IPS DF 6.9 (cell line): Measurements from ENCODE around the gene LILRB2.
"Not testable (repeated sequence)": the region's sequence is repeated elsewhere in the genome, so short reads cannot be mapped to it uniquely, and the experiment has no call there.

Source experiments
- DNase-seq: peaks from one replicate; pipeline ENCODE4 v3.0.0-alpha.2; 2013; ENCODE audit warnings: low read depth, low spot score
- H3K27ac ChIP-seq: one replicate; pipeline ENCODE4 v1.5.1; 2013; ENCODE audit warnings: low read length, control low read depth
- H3K27me3 ChIP-seq: 2 replicates; pipeline ENCODE4 v1.6.1; 2013; ENCODE audit warnings: mild to moderate bottlenecking, low read length; ENCODE audit not compliant: control insufficient read depth, insufficient read depth
- H3K36me3 ChIP-seq: 2 replicates; pipeline ENCODE4 v1.6.1; 2013; ENCODE audit warnings: low read length; ENCODE audit not compliant: control insufficient read depth, insufficient read depth
- H3K4me1 ChIP-seq: 2 replicates; pipeline ENCODE4 v1.6.1; 2013; ENCODE audit warnings: low read length; ENCODE audit not compliant: control insufficient read depth, insufficient read depth
- H3K4me3 ChIP-seq: 2 replicates; pipeline ENCODE4 v1.5.1; 2013; ENCODE audit warnings: mild to moderate bottlenecking, low read length
- H3K9me3 ChIP-seq: 2 replicates; pipeline ENCODE4 v1.6.1; 2013; ENCODE audit warnings: low read length, inconsistent platforms; ENCODE audit not compliant: control insufficient read depth, insufficient read depth
- WGBS: extraction: QIAGEN DNeasy Blood & Tissue Kit; methylation state at CpG from one replicate; pipeline ENCODE4 v1.1.7; 2013; ENCODE audit warnings: mixed read lengths, missing lambda C conversion rate; ENCODE audit not compliant: insufficient read length, insufficient coverage; 5-methylcytosine and 5-hydroxymethylcytosine counted together

LILRB2 gene

GRCh38 chr19:54285427-54286056, 4.6 kb upstream of the LILRB2 start:
- not testable (repeated sequence) for H3K9me3 ChIP-seq, H3K27ac ChIP-seq, DNase-seq, H3K4me3 ChIP-seq, H3K36me3 ChIP-seq, H3K4me1 ChIP-seq, H3K27me3 ChIP-seq
- no CpG with 5 or more reads among the region's 12 CpGs for WGBS

- no peaks in the 10 kb centered on the region for H3K27me3 ChIP-seq
- no peak overlapping the region for H3K4me3 ChIP-seq
- H3K4me1 ChIP-seq: no peaks in the 10 kb centered on the region; the same call in 1 of the 2 replicates
- H3K9me3 ChIP-seq: no peaks in the 10 kb centered on the region
- no CpG with 5 or more reads among the region's 9 CpGs for WGBS
- DNase-seq: no peak
- no peak overlapping the region for H3K27ac ChIP-seq
- H3K36me3 ChIP-seq: no peaks in the 10 kb centered on the region
These were observed 2.0 kb upstream of the LILRB2 start for GRCh38 chr19:54282686-54283470.

- not testable (repeated sequence) for H3K36me3 ChIP-seq, H3K9me3 ChIP-seq, H3K27ac ChIP-seq, H3K4me1 ChIP-seq, H3K27me3 ChIP-seq, H3K4me3 ChIP-seq, DNase-seq
- WGBS: no CpG with 5 or more reads among the region's 5 CpGs
These were observed 792 bp upstream of the LILRB2 start for GRCh38 chr19:54281729-54282075.

GRCh38 chr19:54280441-54280840, 469 bp downstream of the LILRB2 start:
- H3K9me3 ChIP-seq, H3K36me3 ChIP-seq, H3K27me3 ChIP-seq, H3K4me1 ChIP-seq, DNase-seq, H3K27ac ChIP-seq, H3K4me3 ChIP-seq: not testable (repeated sequence)
- no CpG with 5 or more reads among the region's 10 CpGs for WGBS

GRCh38 chr19:54280025-54280424, 885 bp downstream of the LILRB2 start:
- H3K4me1 ChIP-seq: not testable (repeated sequence)

GRCh38 chr19:54279406-54279962, 1.4 kb downstream of the LILRB2 start:
- Histone ChIP-seq H3K4me1 (no peaks in the 10 kb centered on the region), H3K27me3 (no peaks in the 10 kb centered on the region), H3K9me3 (no peaks in the 10 kb centered on the region), H3K27ac (no peak overlapping the region), H3K4me3 (no peak overlapping the region), H3K36me3 (no peaks in the 10 kb centered on the region)
- no CpG with 5 or more reads among the region's 18 CpGs for WGBS
- no peak for DNase-seq

More at GRCh38 chr19:54280025-54280424, 885 bp downstream of the LILRB2 start:
- not testable (repeated sequence) for H3K4me3 ChIP-seq, H3K36me3 ChIP-seq, DNase-seq, H3K27ac ChIP-seq, H3K27me3 ChIP-seq, H3K9me3 ChIP-seq
- WGBS: no CpG with 5 or more reads among the region's 4 CpGs

- not testable (repeated sequence) for H3K4me3 ChIP-seq, H3K27ac ChIP-seq, H3K9me3 ChIP-seq, H3K36me3 ChIP-seq, H3K4me1 ChIP-seq, DNase-seq, H3K27me3 ChIP-seq
- no CpG with 5 or more reads among the region's 15 CpGs for WGBS
These were observed 2.2 kb downstream of the LILRB2 start for GRCh38 chr19:54278571-54279195.

GRCh38 chr19:54278056-54278455, 2.9 kb downstream of the LILRB2 start:
- WGBS: no CpG with 5 or more reads among the region's 13 CpGs
- H3K27me3 ChIP-seq, H3K36me3 ChIP-seq, H3K4me1 ChIP-seq, H3K27ac ChIP-seq, DNase-seq, H3K4me3 ChIP-seq, H3K9me3 ChIP-seq: not testable (repeated sequence)

- H3K27me3 ChIP-seq, H3K9me3 ChIP-seq, H3K4me1 ChIP-seq, H3K4me3 ChIP-seq, DNase-seq, H3K36me3 ChIP-seq, H3K27ac ChIP-seq: not testable (repeated sequence)
- no CpG with 5 or more reads among the region's 15 CpGs for WGBS
These were observed 3.7 kb downstream of the LILRB2 start for GRCh38 chr19:54277111-54277615.

- Histone ChIP-seq H3K4me3 (no peak overlapping the region), H3K4me1 (no peaks in the 10 kb centered on the region), H3K27me3 (no peaks in the 10 kb centered on the region), H3K36me3 (no peaks in the 10 kb centered on the region), H3K27ac (no peak overlapping the region), H3K9me3 (no peaks in the 10 kb centered on the region)
- WGBS: no CpG with 5 or more reads among the region's 9 CpGs
- DNase-seq: no peak
These were observed 5.0 kb downstream of the LILRB2 start for GRCh38 chr19:54275951-54276350.
